OCI-LY3 (cell line): ENCODE results near the gene CCDC34.

Experiments
- EZH2phosphoT487 ChIP-seq: fragments of 200-600 bp; shearing (Covaris generic); IDR thresholded peaks from 2 replicates; pipeline ENCODE4 v1.6.1; 2018; ENCODE audit warnings: antibody characterized with exemption, mixed run types, low read depth
- TF ChIP-seq, protein P1 (sequence below): fragments of 200-600, 300-600 bp; sonication (generic); IDR thresholded peaks from 2 replicates; pipeline ENCODE4 v1.5.1; 2014; ENCODE audit warnings: antibody characterized with exemption, low read length, low read depth

DNA sequence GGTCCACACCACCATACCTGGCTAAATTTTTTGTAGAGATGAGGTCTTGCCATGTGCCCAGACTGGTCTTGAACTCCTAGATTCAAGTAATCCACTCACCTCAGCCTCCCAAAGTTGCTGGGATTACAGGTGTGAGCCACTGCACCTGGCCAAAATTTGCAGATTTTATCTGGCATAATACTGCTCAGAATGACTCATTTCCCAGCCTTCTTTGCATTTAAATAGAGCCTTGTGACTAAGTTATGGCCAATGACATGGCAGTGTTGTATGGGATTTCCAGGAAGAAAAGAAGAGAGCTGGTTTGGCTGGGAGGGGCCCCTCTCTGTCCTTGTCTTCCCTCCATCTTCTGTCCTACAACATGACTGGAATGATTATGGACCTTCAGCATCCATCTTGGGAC, 55.8 kb downstream of the CCDC34 start:
- TF ChIP-seq, protein P1, sequence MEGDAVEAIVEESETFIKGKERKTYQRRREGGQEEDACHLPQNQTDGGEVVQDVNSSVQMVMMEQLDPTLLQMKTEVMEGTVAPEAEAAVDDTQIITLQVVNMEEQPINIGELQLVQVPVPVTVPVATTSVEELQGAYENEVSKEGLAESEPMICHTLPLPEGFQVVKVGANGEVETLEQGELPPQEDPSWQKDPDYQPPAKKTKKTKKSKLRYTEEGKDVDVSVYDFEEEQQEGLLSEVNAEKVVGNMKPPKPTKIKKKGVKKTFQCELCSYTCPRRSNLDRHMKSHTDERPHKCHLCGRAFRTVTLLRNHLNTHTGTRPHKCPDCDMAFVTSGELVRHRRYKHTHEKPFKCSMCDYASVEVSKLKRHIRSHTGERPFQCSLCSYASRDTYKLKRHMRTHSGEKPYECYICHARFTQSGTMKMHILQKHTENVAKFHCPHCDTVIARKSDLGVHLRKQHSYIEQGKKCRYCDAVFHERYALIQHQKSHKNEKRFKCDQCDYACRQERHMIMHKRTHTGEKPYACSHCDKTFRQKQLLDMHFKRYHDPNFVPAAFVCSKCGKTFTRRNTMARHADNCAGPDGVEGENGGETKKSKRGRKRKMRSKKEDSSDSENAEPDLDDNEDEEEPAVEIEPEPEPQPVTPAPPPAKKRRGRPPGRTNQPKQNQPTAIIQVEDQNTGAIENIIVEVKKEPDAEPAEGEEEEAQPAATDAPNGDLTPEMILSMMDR: no peak
- TF ChIP-seq EZH2phosphoT487: no peak
